Body of pancreas (tissue), 4 donors: ENCODE measurements around the gene PPP6R2. TPM values are rescaled to one million over a fixed set of nuclear protein-coding genes. Genes with fewer than 3 reads are reported as not detected.

Source experiments
- ATAC-seq: fragments of 150-250 bp; one replicate; pipeline ENCODE4 v1.9.1; 2016
- DNase-seq, 4 donors: peaks; one replicate each; pipeline ENCODE4 v3.0.0-alpha.2; 2019
- H3K27ac ChIP-seq, 4 donors: fragments of 200-600 bp; sonication (generic); 1 replicate in 3 of 4; 2 replicates in 1 of 4; pipeline versions ENCODE4 v1.5.1 to v1.6.1; 2016 to 2019; ENCODE audit warnings: mild to moderate bottlenecking in 1 of 4, mixed read lengths in 1 of 4, moderate library complexity in 1 of 4
- H3K27me3 ChIP-seq, 2 donors: fragments of 200-600 bp; sonication (generic); one replicate each; pipeline ENCODE4 v1.6.0; 2016; ENCODE audit warnings: mild to moderate bottlenecking in 1 of 2
- H3K36me3 ChIP-seq, 2 donors: fragments of 200-600 bp; sonication (generic); replicated peaks in 1 of 2; 2 replicates each; pipeline ENCODE4 v1.5.1; 2016; ENCODE audit warnings: low read depth in 2 of 2; ENCODE audit not compliant: insufficient read depth in 1 of 2
- H3K4me1 ChIP-seq: fragments of 200-600 bp; sonication (generic); one replicate; pipeline ENCODE4 v1.6.0; 2016
- H3K4me3 ChIP-seq, 2 donors: fragments of 200-600 bp; sonication (generic); 1 replicate in 1 of 2; 2 replicates in 1 of 2; pipeline ENCODE4 v1.5.1; 2016 to 2019
- H3K9me3 ChIP-seq, 3 donors: fragments of 200-600 bp; sonication (generic); 1 replicate in 2 of 3; 2 replicates in 1 of 3; pipeline ENCODE4 v1.5.1; 2016
- POLR2A ChIP-seq, 3 donors: fragments of 450-650 bp; IDR thresholded peaks; one replicate each; pipeline ENCODE4 v1.6.1; 2016; ENCODE audit warnings: antibody characterized with exemption in 3 of 3, mild to moderate bottlenecking in 2 of 3
- WGBS, 2 donors: methylation state at CpG; one replicate each; pipeline ENCODE4 v1.1.5; 2017; 5-methylcytosine and 5-hydroxymethylcytosine counted together
- intact Hi-C: fragments of 100-400 bp; cut with DNase I; formaldehyde crosslinking; loops from one replicate; pipeline ENCODE4 v1.15.1; 2023
- total RNA-seq, 2 donors: library from RNA; depleted of rRNA; stranded (reverse); fragments of >200 nt; gene quantifications; one replicate each; pipeline ENCODE4 v1.1.0, GENCODE V29; 2016
- TF ChIP-seq, protein P1 (sequence below), 7 experiments: fragments of 450-650 bp in 4 of 7; fragments of 200-600 bp in 3 of 7; sonication (generic) in 3 of 7; IDR thresholded peaks; one replicate each; pipeline ENCODE4 v1.5.1; 2016 to 2019; ENCODE audit warnings: antibody characterized with exemption in 7 of 7

Gene PPP6R2
- total RNA-seq, 2 donors from 2014 or later: 48.8 to 53.4 TPM

DNA sequence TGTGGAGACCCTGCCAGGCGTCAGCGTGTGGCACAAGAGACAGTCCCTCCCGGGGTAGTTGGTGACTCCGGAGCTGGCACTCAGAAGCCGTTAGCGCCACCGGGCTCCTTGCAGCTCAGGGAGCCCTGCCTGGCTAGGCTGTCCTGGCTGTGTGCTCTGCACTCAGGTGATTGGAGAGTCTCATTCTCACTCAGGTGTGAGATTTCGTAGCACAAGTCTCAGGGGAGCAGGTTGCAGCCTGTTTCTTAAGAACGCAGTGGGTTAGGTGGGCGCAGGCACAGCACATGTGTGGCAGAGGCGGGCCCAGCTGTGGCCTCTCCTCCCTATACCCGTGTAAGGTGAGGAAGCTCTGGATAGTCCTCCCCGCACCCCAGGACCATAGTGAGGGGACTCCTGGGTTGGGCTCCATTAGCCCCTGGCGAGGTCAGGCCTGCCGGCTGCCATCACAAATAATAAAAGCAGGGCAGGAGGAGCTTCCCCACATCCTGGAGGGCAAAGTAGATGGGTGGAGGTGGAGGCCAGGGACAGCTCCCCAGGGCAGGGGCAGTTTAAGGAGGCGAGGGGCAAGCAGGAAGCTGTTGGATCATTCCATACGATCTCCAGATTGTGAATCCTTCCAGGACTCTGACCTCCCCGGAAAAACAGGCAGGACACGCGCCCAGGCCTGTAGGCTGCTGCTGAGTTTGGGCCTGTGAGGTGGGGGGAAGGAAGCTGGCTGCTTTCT lies 92.3 kb downstream of the PPP6R2 start:
- Histone ChIP-seq H3K27ac (no peak overlapping the region), H3K4me1 (no peaks in the 10 kb centered on the region), H3K36me3 (peaks cover 17 to 33% of the 10 kb centered on the region in 2 donors), H3K4me3 (no peak overlapping the region), H3K27me3 (no peaks in the 10 kb centered on the region), H3K9me3 (no peaks in the 10 kb centered on the region)
- no peak for DNase-seq
- intact Hi-C loops: no loop called here
- WGBS, 2 donors: 84 to 92% methylated on average over 6 to 20 of the region's 20 CpGs
- TF ChIP-seq POLR2A (IDR thresholded peaks at IDR 0.05): no peak
- TF ChIP-seq, protein P1, sequence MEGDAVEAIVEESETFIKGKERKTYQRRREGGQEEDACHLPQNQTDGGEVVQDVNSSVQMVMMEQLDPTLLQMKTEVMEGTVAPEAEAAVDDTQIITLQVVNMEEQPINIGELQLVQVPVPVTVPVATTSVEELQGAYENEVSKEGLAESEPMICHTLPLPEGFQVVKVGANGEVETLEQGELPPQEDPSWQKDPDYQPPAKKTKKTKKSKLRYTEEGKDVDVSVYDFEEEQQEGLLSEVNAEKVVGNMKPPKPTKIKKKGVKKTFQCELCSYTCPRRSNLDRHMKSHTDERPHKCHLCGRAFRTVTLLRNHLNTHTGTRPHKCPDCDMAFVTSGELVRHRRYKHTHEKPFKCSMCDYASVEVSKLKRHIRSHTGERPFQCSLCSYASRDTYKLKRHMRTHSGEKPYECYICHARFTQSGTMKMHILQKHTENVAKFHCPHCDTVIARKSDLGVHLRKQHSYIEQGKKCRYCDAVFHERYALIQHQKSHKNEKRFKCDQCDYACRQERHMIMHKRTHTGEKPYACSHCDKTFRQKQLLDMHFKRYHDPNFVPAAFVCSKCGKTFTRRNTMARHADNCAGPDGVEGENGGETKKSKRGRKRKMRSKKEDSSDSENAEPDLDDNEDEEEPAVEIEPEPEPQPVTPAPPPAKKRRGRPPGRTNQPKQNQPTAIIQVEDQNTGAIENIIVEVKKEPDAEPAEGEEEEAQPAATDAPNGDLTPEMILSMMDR (IDR thresholded peaks at IDR 0.05): no peak
- no peak for ATAC-seq

DNA sequence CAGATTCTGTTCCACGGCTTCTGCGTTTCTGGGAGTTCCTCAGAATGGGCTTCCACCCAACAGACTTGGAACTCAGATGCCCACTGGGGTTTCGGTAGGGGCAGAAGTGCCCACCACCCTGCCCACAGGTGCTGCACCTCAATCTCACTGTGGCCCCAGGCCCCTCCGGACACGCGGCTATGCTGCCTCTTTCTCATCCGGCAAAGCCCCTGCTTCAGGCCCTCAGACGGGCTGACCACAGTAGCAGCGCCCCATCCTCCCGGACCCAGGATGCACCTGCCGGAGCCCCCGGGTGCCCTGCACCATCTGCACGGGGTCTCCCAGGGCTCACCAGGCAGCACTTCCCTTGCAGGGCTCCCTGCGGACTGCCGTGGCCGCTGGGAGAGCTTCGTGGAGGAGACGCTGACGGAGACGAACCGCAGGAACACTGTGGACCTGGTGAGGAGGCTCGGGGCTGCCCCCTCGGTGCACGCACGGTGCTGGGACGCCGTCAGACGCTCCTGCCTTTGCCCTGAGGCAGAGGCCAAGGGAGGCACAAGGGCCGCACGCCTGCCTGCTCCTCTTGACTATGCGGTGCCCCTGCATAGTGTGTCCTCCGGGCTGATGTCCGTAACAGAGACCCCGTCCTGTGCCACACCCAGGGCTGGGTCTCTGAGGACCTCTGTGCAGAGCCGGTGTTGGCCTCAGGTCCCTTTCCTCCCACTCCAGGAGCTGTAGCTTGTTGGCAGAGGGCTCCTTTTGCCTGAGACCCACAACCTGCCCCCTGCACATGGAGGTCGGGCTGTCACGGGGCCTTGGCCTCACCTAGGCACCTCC lies 93.1 kb downstream of the PPP6R2 start:
- Histone ChIP-seq H3K4me3 (no peak overlapping the region), H3K36me3 (peaks cover 14 to 32% of the 10 kb centered on the region in 2 donors), H3K27ac (no peak overlapping the region), H3K9me3 (no peaks in the 10 kb centered on the region), H3K4me1 (no peaks in the 10 kb centered on the region), H3K27me3 (no peaks in the 10 kb centered on the region)
- 90 to 91% methylated on average over 24 to 29 of the region's 37 CpGs for WGBS, 2 donors
- ATAC-seq (no peak), DNase-seq (peak in 1 of 4 donors; percentile 8)
- TF ChIP-seq POLR2A (IDR thresholded peaks at IDR 0.05): no peak
- TF ChIP-seq, protein P1 (IDR thresholded peaks at IDR 0.05): no peak
- intact Hi-C loops: no loop called here

GRCh38 chr22:50436841-50437341 lies 93.8 kb downstream of the PPP6R2 start:
- Histone ChIP-seq H3K27ac (no peak overlapping the region), H3K27me3 (no peaks in the 10 kb centered on the region), H3K4me1 (no peaks in the 10 kb centered on the region), H3K4me3 (no peak overlapping the region), H3K36me3 (peaks cover 7 to 25% of the 10 kb centered on the region in 2 donors), H3K9me3 (no peaks in the 10 kb centered on the region)
- no peak for ATAC-seq
- DNase-seq: peak in 1 of 4 donors; percentile 11
- intact Hi-C loops: no loop called here
- TF ChIP-seq, protein P1 (IDR thresholded peaks at IDR 0.05): no peak
- TF ChIP-seq POLR2A (IDR thresholded peaks at IDR 0.05): no peak
- 88 to 91% methylated on average over 9 to 21 of the region's 25 CpGs for WGBS, 2 donors

DNA sequence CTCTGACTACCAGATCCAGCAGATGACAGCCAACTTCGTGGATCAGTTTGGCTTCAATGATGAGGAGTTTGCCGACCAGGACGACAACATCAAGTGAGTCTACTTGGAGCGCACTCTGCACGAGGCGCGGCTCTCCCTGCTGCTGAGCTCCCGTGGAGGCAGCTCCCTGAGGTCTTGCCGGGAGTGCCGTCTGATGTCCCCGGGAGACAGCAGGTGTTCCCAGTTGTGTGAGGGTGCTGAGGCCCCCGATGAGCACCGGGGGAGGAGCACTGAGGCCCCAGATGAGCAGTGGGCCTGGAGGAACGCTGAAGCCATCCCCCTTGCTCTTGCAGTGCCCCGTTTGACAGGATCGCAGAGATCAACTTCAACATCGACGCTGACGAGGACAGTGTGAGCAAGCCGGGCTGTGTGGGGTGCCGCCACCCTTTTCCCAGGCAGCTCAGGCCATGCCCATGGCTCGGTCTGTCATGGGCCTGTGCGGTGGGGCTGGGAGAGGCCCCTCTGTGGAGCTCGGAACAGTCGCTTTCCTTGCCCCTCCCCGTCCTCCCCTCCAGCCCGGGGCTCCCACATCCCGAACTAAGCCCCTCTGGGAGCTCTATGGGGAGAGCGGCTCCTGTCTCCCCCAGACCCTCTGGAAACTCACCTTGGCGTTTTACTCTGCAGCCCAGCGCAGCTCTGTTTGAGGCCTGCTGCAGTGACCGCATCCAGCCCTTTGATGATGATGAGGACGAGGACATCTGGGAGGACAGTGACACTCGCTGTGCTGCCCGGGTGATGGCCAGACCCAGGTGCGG lies 94.6 kb downstream of the PPP6R2 start:
- ATAC-seq (no peak), DNase-seq (peak in 1 of 4 donors; percentile 9)
- Histone ChIP-seq H3K4me3 (no peak overlapping the region), H3K27ac (no peak overlapping the region), H3K4me1 (no peaks in the 10 kb centered on the region), H3K27me3 (no peaks in the 10 kb centered on the region), H3K36me3 (peaks cover 0 to 20% of the 10 kb centered on the region in 2 donors), H3K9me3 (no peaks in the 10 kb centered on the region)
- TF ChIP-seq, protein P1 (IDR thresholded peaks at IDR 0.05): no peak
- TF ChIP-seq POLR2A (IDR thresholded peaks at IDR 0.05): no peak
- WGBS, 2 donors: 88 to 90% methylated on average over 10 to 35 of the region's 36 CpGs
- intact Hi-C loops: no loop called here
